SU-DHL-6 (cell line): ENCODE results near the gene NRXN2.

Experiments used
- EZH2phosphoT487 ChIP-seq: fragments of 200-600 bp; sonication (generic), shearing (Covaris generic); conservative IDR thresholded peaks from 2 replicates; pipeline ENCODE4 v1.6.1; 2018; ENCODE audit warnings: mild to moderate bottlenecking, antibody characterized with exemption, low read length, moderate library complexity, mixed read lengths
- TF ChIP-seq, protein P1 (sequence below): fragments of 200-600 bp; sonication (generic); IDR thresholded peaks from one replicate; pipeline ENCODE4 v1.5.1; 2017; ENCODE audit warnings: antibody characterized with exemption, mild to moderate bottlenecking, low read length, moderate library complexity; ENCODE audit not compliant: insufficient read depth, poor library complexity, severe bottlenecking

DNA sequence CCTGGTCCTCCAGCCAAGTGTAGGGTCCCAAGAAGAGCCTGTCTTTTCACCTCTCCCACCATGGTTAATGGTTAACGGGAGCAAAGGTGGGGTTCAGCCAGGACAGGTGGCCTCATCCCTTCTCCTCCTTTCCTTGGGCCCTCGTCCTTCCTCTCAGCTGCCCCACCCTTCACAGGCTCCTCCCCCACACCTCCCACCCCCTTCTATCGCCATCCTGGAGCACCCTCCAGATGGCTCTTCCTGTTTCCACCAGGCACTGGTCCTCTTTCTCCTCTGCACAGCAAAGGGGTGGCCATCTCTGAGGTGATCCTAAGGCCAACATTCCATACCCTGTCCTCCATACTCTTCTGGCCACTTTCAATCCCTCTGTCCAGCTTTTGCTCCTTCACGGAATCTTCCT lies 83.1 kb downstream of the NRXN2 start:
- TF ChIP-seq, protein P1, sequence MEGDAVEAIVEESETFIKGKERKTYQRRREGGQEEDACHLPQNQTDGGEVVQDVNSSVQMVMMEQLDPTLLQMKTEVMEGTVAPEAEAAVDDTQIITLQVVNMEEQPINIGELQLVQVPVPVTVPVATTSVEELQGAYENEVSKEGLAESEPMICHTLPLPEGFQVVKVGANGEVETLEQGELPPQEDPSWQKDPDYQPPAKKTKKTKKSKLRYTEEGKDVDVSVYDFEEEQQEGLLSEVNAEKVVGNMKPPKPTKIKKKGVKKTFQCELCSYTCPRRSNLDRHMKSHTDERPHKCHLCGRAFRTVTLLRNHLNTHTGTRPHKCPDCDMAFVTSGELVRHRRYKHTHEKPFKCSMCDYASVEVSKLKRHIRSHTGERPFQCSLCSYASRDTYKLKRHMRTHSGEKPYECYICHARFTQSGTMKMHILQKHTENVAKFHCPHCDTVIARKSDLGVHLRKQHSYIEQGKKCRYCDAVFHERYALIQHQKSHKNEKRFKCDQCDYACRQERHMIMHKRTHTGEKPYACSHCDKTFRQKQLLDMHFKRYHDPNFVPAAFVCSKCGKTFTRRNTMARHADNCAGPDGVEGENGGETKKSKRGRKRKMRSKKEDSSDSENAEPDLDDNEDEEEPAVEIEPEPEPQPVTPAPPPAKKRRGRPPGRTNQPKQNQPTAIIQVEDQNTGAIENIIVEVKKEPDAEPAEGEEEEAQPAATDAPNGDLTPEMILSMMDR = no peak
- TF ChIP-seq EZH2phosphoT487 = no peak
